Skeletal muscle tissue (tissue), 4 donors: ENCODE measurements around the gene ZNF691. TPM values are rescaled to one million over a fixed set of nuclear protein-coding genes. Genes with fewer than 3 reads are reported as not detected.

Experiments
- H3K27ac ChIP-seq: one replicate; pipeline ENCODE4 v1.7.0; 2013; ENCODE audit warnings: mild to moderate bottlenecking, low read depth, low read length, inconsistent platforms
- H3K27me3 ChIP-seq, 3 donors: one replicate each; pipeline ENCODE4 v1.7.0; 2013; ENCODE audit warnings: low read length in 3 of 3; ENCODE audit not compliant: control insufficient read depth in 3 of 3, insufficient read depth in 3 of 3
- H3K36me3 ChIP-seq, 3 donors: one replicate each; pipeline ENCODE4 v1.7.0; 2013; ENCODE audit warnings: low read length in 3 of 3; ENCODE audit not compliant: control insufficient read depth in 3 of 3, insufficient read depth in 3 of 3
- H3K4me1 ChIP-seq, 3 donors: one replicate each; pipeline ENCODE4 v1.7.0; 2013; ENCODE audit warnings: low read length in 3 of 3, mild to moderate bottlenecking in 3 of 3; ENCODE audit not compliant: control insufficient read depth in 3 of 3, insufficient read depth in 3 of 3
- H3K4me3 ChIP-seq, 3 donors: one replicate each; pipeline ENCODE4 v1.7.0; 2013; ENCODE audit warnings: low read length in 3 of 3
- H3K9ac ChIP-seq, 3 donors: one replicate each; pipeline ENCODE4 v1.7.0; 2013; ENCODE audit warnings: low read length in 3 of 3, mild to moderate bottlenecking in 3 of 3, moderate library complexity in 2 of 3, low read depth in 1 of 3
- H3K9me3 ChIP-seq, 3 donors: one replicate each; pipeline ENCODE4 v1.7.0; 2013; ENCODE audit warnings: low read length in 3 of 3; ENCODE audit not compliant: control insufficient read depth in 3 of 3
- total RNA-seq: library from RNA; depleted of rRNA; stranded (reverse); fragments of >200 nt; gene quantifications from one replicate; pipeline ENCODE4 v1.2.3, GENCODE V29; 2014
- donor health status: Osteomylitis.

The ZNF691 gene
- total RNA-seq, 1 donor from 2014 or later, result 13.0 TPM

DNA sequence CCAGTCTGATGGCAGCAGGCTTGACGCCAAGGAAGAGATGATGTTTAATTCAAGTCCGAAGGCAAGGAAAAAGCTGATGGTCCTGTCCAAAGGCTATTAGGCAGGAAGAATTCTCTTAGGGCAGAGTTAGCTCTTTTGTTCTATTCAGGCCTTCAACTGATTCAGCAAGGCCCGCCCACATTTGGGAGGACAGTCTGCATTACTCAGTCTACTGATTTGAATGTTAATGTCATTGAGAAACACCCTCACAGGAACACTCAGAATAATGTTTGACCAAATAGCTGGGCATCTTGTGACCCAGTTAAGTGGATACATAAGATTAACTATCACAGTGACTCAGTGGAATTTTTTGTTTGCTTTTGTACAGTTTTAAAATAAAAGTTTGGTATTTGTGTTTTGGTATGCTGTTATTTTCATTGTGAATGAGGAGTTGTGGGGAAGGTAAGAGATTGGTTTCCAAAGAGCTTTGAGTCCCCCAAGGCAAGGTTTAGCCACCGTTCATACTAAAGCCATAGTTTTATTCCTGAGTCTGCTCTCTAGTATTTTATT, 1.7 kb upstream of the ZNF691 start:
- Histone ChIP-seq H3K27ac (no peak overlapping the region), H3K36me3 (peaks cover 0 to 6% (median 4%) of the 10 kb centered on the region in 3 donors), H3K4me1 (peaks cover 12 to 17% (median 14%) of the 10 kb centered on the region in 3 donors), H3K9me3 (no peaks in the 10 kb centered on the region), H3K4me3 (no peak overlapping the region), H3K9ac (no peak overlapping the region), H3K27me3 (no peaks in the 10 kb centered on the region)

DNA sequence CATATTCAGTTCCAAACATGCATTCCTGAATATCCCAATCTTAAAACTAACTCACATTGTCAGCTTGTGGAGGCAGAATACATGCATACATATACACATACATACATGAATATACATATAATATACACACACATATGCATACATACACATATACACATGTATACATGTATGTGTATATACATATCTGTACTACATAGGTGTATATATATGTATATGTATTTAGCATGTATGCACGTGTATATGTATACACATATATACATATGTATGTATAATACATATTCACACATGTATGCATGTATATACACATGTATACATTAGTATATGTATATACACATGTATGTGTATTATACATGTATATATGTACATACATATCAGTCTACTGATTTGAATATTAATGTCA, 1.2 kb upstream of the ZNF691 start:
- Histone ChIP-seq H3K27me3 (no peaks in the 10 kb centered on the region), H3K4me3 (no peak overlapping the region), H3K4me1 (peaks cover 12 to 17% (median 14%) of the 10 kb centered on the region in 3 donors), H3K9ac (no peak overlapping the region), H3K9me3 (no peaks in the 10 kb centered on the region), H3K27ac (no peak overlapping the region), H3K36me3 (peaks cover 0 to 8% (median 8%) of the 10 kb centered on the region in 3 donors)

DNA sequence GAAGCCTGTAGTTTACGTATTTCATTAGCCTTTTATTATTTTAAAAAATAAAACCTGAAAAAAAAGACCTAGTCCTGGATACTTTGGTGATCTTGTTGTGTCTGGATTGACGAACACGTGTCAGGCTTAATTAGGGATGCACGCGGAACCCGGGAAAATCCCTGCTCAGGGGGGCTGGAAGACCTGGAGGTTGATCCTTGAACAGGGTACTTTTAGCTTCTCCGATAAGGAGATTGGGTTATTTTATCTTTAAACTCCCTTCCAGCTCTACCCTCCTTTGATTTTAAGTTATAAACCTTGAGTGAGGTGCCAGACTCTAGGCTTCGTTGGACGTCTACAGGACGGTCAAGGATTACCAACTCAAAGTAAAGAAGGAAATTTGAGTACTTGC, 552 bp upstream of the ZNF691 start:
- Histone ChIP-seq H3K4me3 (peak overlapping the region; percentile 88 to 94 (median 90)), H3K9ac (peak overlapping the region in 2 of 3 donors; percentile 68 to 76), H3K27ac (no peak overlapping the region), H3K27me3 (no peaks in the 10 kb centered on the region), H3K9me3 (no peaks in the 10 kb centered on the region), H3K4me1 (peaks cover 11 to 17% (median 12%) of the 10 kb centered on the region in 3 donors), H3K36me3 (peaks cover 3 to 13% (median 9%) of the 10 kb centered on the region in 3 donors)

DNA sequence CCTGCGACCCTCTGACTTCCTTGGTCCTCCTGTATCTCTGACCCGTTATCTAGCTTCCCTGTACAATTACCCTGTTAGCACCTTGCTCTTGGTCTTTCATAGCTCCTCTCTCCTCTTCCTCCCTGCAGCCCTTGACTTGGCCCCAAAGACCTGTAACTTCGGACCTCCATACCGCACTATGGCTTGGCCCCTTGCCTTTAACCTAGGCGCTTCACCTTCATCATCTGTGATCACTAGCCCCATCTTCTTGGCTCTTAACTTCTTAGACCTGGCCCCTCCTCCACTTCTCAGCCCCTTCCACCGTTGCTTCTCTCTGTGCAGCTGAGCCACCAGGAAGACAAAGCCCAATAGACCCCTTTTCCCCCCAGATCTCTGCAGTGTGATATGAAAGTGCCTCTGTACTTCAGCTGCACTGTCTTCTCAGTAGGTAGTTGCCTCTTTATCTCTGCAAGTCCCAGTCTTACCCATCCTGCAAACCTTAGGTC, 740 bp downstream of the ZNF691 start:
- Histone ChIP-seq H3K4me3 (peak overlapping the region; percentile 88 to 94 (median 90)), H3K27ac (no peak overlapping the region), H3K27me3 (no peaks in the 10 kb centered on the region), H3K9ac (peak overlapping the region; percentile 90 to 94 (median 91)), H3K9me3 (peaks cover 0 to 4% (median 0%) of the 10 kb centered on the region in 3 donors), H3K36me3 (peaks cover 13 to 25% (median 22%) of the 10 kb centered on the region in 3 donors), H3K4me1 (peaks cover 10 to 17% (median 12%) of the 10 kb centered on the region in 3 donors)

DNA sequence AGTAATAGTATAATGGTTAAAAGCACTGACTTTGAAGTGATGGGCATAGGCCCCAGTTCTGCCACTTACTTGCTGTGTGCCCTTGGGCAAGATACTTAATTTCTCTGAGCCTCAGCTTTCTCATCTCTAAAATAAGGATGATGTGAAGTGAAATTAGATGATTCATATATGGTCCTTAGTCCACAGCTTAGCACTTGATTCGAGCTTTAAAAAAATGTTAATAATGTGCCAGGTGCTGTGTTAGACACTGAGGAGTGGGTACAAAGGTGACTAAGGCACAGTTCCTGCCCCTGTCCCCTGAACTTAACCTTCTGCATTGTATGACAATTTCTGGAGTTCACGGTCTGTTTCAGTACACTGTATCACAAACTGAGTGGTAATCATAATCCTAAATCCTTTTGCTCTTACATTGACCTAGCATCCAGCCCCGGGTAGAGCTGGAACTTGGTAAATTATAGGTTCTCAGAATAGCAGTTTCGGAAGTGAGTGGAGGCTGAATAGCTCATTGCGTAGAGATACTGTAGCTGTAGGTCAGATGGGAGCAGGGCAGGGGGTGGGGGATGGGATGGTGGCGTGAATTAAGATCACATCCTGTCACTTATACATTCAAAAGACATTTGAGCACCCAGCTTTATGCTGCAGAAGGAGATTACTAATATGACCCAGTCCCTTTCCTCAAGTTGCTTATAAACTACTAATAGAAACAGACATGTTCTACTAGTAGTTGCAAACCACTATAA, 1.5 kb downstream of the ZNF691 start:
- Histone ChIP-seq H3K27ac (no peak overlapping the region), H3K4me3 (peak overlapping the region in 1 of 3 donors; percentile 90)

DNA sequence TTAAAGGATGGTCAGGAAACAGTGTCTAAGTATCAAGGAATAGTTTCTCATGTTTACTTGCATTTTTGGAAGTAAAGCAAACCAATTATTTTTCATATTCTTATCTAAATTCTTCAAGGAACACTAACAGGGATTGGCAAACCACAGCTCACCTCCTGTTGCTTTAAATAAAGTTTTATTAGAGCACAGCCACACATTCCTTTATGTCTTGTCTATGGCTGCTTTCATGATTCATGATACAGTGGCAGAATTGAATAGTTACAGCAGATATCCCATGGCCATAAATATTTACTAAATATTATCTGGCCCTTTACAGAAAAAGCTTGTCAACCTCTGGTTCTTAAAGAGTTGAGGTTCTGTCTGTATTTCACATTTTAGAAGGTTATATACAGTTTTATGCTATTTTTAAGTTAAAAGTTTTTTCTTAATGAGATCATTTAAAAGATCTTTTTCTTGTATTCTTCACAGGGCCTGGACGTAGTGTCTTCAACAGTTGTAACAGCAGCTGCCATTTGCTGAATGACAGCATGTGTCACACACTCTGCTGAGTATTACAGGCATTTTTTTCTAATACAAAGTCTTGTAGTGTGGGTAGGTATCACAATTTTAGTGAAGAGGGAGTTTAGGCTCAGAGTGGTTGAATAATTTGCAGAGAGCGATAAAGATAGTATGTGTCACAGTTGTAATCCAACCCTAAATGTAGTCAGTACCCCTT, 2.6 kb downstream of the ZNF691 start:
- H3K4me1 ChIP-seq, result peaks cover 10 to 17% (median 12%) of the 10 kb centered on the region in 3 donors
- H3K36me3 ChIP-seq, result peaks cover 13 to 27% (median 20%) of the 10 kb centered on the region in 3 donors
- no peak overlapping the region for H3K27ac ChIP-seq
- no peak overlapping the region for H3K4me3 ChIP-seq
- peaks cover 0 to 4% (median 0%) of the 10 kb centered on the region in 3 donors for H3K9me3 ChIP-seq
- no peaks in the 10 kb centered on the region for H3K27me3 ChIP-seq
- no peak overlapping the region for H3K9ac ChIP-seq

More for the DNA sequence above, 1.5 kb downstream of the ZNF691 start:
- Histone ChIP-seq H3K9me3 (peaks cover 0 to 4% (median 0%) of the 10 kb centered on the region in 3 donors), H3K36me3 (peaks cover 13 to 27% (median 20%) of the 10 kb centered on the region in 3 donors), H3K27me3 (no peaks in the 10 kb centered on the region), H3K4me1 (peaks cover 10 to 17% (median 12%) of the 10 kb centered on the region in 3 donors), H3K9ac (no peak overlapping the region)

DNA sequence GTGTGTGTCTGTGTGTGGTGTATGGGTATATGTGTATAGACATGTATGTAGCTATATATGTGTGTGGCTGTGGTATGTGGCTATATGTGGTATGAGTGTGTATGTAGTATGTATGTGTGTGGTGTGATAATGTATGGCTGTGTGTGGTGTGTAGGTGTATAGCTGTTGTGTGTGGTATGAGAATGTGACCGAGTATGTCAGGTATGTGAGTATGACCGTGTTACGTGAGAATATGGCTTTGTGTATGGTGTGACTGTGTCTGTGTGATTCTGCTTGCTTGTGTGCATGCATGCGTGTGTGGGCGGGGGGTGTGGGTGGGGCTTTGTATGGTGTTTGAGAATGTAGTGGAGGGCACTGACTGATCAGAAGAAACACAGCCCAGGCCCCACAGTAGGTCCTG, 3.5 kb downstream of the ZNF691 start:
- peaks cover 13 to 27% (median 20%) of the 10 kb centered on the region in 3 donors for H3K36me3 ChIP-seq
- H3K27me3 ChIP-seq, result no peaks in the 10 kb centered on the region
- no peak overlapping the region for H3K4me3 ChIP-seq
- H3K27ac ChIP-seq, result no peak overlapping the region
- H3K4me1 ChIP-seq, result peaks cover 10 to 17% (median 12%) of the 10 kb centered on the region in 3 donors
- no peak overlapping the region for H3K9ac ChIP-seq
- H3K9me3 ChIP-seq, result peaks cover 0 to 4% (median 0%) of the 10 kb centered on the region in 3 donors

DNA sequence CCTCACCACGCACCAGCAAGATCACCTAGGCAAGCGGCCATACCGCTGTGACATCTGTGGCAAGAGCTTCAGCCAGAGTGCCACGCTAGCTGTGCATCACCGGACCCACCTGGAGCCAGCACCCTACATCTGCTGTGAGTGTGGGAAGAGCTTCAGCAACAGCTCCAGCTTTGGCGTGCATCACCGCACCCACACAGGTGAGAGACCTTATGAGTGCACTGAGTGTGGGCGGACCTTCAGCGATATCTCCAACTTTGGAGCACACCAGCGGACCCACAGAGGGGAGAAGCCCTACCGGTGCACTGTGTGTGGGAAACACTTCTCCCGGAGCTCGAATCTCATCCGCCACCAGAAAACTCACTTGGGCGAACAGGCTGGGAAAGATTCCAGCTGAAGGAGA, 5.0 kb downstream of the ZNF691 start:
- Histone ChIP-seq H3K4me3 (no peak overlapping the region), H3K4me1 (peaks cover 6 to 12% (median 7%) of the 10 kb centered on the region in 3 donors), H3K36me3 (peaks cover 13 to 27% (median 20%) of the 10 kb centered on the region in 3 donors), H3K9me3 (peaks cover 0 to 4% (median 0%) of the 10 kb centered on the region in 3 donors), H3K9ac (no peak overlapping the region), H3K27ac (no peak overlapping the region), H3K27me3 (no peaks in the 10 kb centered on the region)

DNA sequence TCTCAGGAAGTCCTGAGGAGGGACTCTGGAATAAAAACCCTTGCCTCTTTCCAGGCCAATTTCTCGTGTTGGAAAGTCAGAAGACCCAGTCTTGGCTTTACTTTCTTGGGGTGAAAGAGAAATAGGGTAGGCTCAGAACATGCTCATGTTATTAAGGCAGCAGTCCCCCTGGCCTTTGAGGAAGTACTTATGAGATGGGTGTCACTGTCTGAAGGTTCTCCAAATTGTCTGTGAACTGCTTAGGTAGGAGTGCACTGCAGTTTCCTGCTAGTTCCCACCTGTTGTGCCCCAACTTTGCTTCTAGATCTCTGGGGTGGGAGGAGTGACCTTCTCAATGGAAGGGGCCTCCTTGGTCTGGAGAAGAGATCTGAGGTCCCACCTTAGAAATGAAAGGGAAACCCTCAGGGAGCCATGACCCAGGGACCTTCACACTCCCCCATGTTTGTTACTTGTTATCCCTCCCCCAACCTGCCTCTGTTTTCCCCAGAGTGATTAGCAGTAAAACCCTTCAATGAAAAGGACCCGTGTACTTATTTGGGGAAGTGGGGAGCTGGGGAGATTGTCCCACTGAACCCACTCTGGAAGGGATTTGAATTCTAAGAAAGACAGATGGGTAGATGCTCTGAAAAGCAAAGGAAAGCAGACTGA, 5.7 kb downstream of the ZNF691 start:
- Histone ChIP-seq H3K9ac (no peak overlapping the region), H3K9me3 (peaks cover 0 to 4% (median 0%) of the 10 kb centered on the region in 3 donors), H3K27me3 (no peaks in the 10 kb centered on the region), H3K27ac (no peak overlapping the region), H3K4me3 (no peak overlapping the region), H3K36me3 (peaks cover 13 to 27% (median 20%) of the 10 kb centered on the region in 3 donors), H3K4me1 (peaks cover 4 to 9% (median 5%) of the 10 kb centered on the region in 3 donors)
